Skeletal muscle satellite cell (primary cell): ENCODE data around the gene SMAD1.

ENCODE experiments used
- H3K27me3 ChIP-seq: 2 replicates; pipeline ENCODE4 v1.7.0; 2013; ENCODE audit warnings: low read length; ENCODE audit not compliant: control insufficient read depth, insufficient read depth
- H3K36me3 ChIP-seq: 2 replicates; pipeline ENCODE4 v1.7.0; 2013; ENCODE audit warnings: mild to moderate bottlenecking, control low read depth, low read length; ENCODE audit not compliant: insufficient read depth
- H3K4me1 ChIP-seq: 2 replicates; pipeline ENCODE4 v1.7.0; 2013; ENCODE audit warnings: low read length; ENCODE audit not compliant: control insufficient read depth, insufficient read depth
- H3K4me2 ChIP-seq: 2 replicates; pipeline ENCODE4 v1.7.0; 2013; ENCODE audit warnings: mild to moderate bottlenecking, low read length
- H3K4me3 ChIP-seq: 2 replicates; pipeline ENCODE4 v1.7.0; 2013; ENCODE audit warnings: low read length
- H3K9ac ChIP-seq: 2 replicates; pipeline ENCODE4 v1.7.0; 2013; ENCODE audit warnings: mild to moderate bottlenecking, low read depth, low read length, moderate library complexity
- H3K9me3 ChIP-seq: replicated peaks from 2 replicates; pipeline ENCODE4 v1.7.0; 2013; ENCODE audit warnings: mild to moderate bottlenecking, control low read depth, low read length

The SMAD1 gene

DNA sequence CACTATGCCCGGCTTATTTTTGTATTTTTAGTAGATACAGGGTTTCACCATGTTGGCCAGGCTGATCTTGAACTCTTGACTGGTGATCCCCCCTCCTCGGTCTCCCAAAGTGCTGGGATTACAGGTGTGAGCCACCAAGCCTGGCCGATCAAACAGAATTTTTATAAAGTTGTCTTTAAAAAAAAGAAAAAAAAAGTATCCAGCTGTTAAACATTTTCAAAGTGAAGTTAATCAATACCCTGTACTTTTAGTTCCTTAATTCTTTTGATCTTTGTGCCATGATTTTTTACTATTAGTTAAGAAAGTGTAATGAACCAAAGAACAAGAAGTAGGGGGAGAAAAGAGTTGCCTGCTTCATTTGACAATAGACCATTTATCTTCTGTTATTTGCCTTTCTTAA, 24.3 kb downstream of the SMAD1 start:
- peaks cover 4% of the 10 kb centered on the region for H3K4me1 ChIP-seq
- no peak overlapping the region for H3K4me3 ChIP-seq
- no peaks in the 10 kb centered on the region for H3K9me3 ChIP-seq
- no peak overlapping the region for H3K9ac ChIP-seq
- H3K4me2 ChIP-seq = no peak overlapping the region
- H3K27me3 ChIP-seq = no peaks in the 10 kb centered on the region
- H3K36me3 ChIP-seq = no peaks in the 10 kb centered on the region

- no peak overlapping the region for H3K4me3 ChIP-seq
These were observed 26.0 kb downstream of the SMAD1 start for GRCh38 chr4:145507636-145508035.

DNA sequence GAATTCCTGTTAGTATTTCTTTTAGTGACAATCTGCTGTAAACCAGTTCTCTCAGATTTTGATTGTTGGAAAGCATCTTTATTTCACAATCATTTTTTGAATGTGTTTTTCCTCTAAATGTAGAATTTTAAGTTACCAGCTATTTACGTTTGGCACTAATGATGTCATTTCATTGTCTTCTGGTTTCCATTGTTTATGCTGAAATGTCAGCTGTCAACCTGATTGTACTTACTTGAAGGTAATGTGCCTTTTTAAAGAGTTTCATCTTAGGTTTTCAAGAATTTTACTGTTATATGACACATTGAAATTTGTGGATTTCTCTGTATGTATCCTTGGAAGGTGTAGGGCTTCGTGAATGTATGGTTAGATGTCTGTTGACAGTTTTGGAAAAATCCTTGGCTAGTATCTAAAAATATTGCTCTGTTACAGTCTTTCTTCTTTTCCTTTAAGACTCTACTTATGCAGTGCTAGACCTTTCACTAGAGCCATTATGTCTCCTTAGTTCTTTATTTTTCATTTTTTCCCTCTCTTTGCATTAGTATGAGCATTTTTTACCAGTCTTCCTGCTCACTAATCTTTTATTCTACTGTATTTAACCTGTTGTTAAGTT, 30.4 kb downstream of the SMAD1 start:
- Histone ChIP-seq H3K9ac (no peak overlapping the region), H3K4me2 (no peak overlapping the region), H3K27me3 (no peaks in the 10 kb centered on the region), H3K9me3 (no peaks in the 10 kb centered on the region), H3K4me3 (no peak overlapping the region), H3K4me1 (peaks cover 4% of the 10 kb centered on the region), H3K36me3 (no peaks in the 10 kb centered on the region)

More at GRCh38 chr4:145507636-145508035, 26.0 kb downstream of the SMAD1 start:
- no peaks in the 10 kb centered on the region for H3K27me3 ChIP-seq
- no peaks in the 10 kb centered on the region for H3K36me3 ChIP-seq
- no peaks in the 10 kb centered on the region for H3K9me3 ChIP-seq
- H3K9ac ChIP-seq = no peak overlapping the region
- H3K4me2 ChIP-seq = no peak overlapping the region
- peaks cover 4% of the 10 kb centered on the region for H3K4me1 ChIP-seq

GRCh38 chr4:145513020-145513621, 31.5 kb downstream of the SMAD1 start:
- H3K36me3 ChIP-seq = no peaks in the 10 kb centered on the region
- H3K4me2 ChIP-seq = no peak overlapping the region
- no peaks in the 10 kb centered on the region for H3K9me3 ChIP-seq
- no peak overlapping the region for H3K9ac ChIP-seq
- no peak overlapping the region for H3K4me3 ChIP-seq
- H3K27me3 ChIP-seq = no peaks in the 10 kb centered on the region
- no peaks in the 10 kb centered on the region for H3K4me1 ChIP-seq

GRCh38 chr4:145520172-145520571, 38.5 kb downstream of the SMAD1 start:
- Histone ChIP-seq H3K36me3 (no peaks in the 10 kb centered on the region), H3K4me1 (peaks cover 10% of the 10 kb centered on the region), H3K9me3 (no peaks in the 10 kb centered on the region), H3K4me3 (no peak overlapping the region), H3K4me2 (no peak overlapping the region), H3K9ac (no peak overlapping the region), H3K27me3 (no peaks in the 10 kb centered on the region)

GRCh38 chr4:145521282-145521681, 39.6 kb downstream of the SMAD1 start:
- Histone ChIP-seq H3K4me1 (peaks cover 18% of the 10 kb centered on the region), H3K27me3 (no peaks in the 10 kb centered on the region), H3K9ac (no peak overlapping the region), H3K4me2 (no peak overlapping the region), H3K4me3 (no peak overlapping the region), H3K36me3 (no peaks in the 10 kb centered on the region), H3K9me3 (no peaks in the 10 kb centered on the region)

DNA sequence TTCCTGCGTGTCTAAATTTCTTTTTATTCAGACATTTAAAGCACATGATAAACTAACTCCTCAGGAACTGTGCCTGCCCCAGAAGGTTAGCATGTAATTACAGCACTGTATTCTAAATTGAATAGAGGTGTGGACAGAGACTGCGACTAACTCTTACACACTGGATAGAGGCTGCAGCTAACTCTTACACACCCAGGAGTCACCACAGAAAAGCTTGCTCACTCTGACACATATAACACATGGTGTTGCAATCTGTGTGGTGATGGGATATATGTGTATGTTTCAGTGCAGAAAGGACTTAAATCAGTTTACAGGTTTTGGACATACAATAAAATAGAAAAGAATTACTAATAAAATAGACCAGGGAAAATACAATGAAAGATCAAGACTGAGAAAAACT, 41.5 kb downstream of the SMAD1 start:
- no peaks in the 10 kb centered on the region for H3K36me3 ChIP-seq
- H3K4me1 ChIP-seq = peaks cover 18% of the 10 kb centered on the region
- no peak overlapping the region for H3K4me2 ChIP-seq
- no peaks in the 10 kb centered on the region for H3K9me3 ChIP-seq
- H3K27me3 ChIP-seq = no peaks in the 10 kb centered on the region
- no peak overlapping the region for H3K4me3 ChIP-seq
- H3K9ac ChIP-seq = no peak overlapping the region

- Histone ChIP-seq H3K9ac (peak overlapping the region; percentile 38), H3K9me3 (no peaks in the 10 kb centered on the region), H3K36me3 (no peaks in the 10 kb centered on the region), H3K4me3 (peak overlapping the region; percentile 10), H3K4me2 (peak overlapping the region; percentile 61), H3K27me3 (no peaks in the 10 kb centered on the region), H3K4me1 (peaks cover 18% of the 10 kb centered on the region)
These were observed 42.9 kb downstream of the SMAD1 start for GRCh38 chr4:145524552-145524951.

GRCh38 chr4:145525291-145525740, 43.7 kb downstream of the SMAD1 start:
- H3K4me2 ChIP-seq = peak overlapping the region; percentile 61
- H3K36me3 ChIP-seq = no peaks in the 10 kb centered on the region
- peaks cover 23% of the 10 kb centered on the region for H3K4me1 ChIP-seq
- H3K9ac ChIP-seq = peak overlapping the region; percentile 38
- H3K27me3 ChIP-seq = no peaks in the 10 kb centered on the region
- no peaks in the 10 kb centered on the region for H3K9me3 ChIP-seq
- peak overlapping the region; percentile 10 for H3K4me3 ChIP-seq

DNA sequence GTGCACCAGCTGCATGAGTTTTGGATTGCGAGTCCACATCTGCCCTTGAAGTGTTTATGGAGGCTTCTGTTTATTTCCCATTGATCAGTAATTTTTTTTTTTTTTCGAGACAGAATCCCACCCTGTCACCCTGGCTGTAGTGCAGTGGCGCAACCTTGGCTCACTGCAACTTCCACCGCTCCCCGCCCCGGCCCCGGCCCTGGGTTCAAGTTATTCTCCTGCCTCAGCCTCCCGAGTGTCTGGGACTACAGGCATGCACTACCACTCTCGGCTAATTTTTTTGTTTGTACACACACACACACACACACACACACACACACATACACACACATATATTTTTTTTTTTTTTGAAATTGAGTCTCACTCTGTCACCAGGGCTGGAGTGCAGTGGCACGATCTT, 46.1 kb downstream of the SMAD1 start:
- H3K4me1 ChIP-seq = peaks cover 44% of the 10 kb centered on the region
- H3K4me3 ChIP-seq = no peak overlapping the region
- no peak overlapping the region for H3K4me2 ChIP-seq
- no peak overlapping the region for H3K9ac ChIP-seq
- no peaks in the 10 kb centered on the region for H3K36me3 ChIP-seq
- no peaks in the 10 kb centered on the region for H3K9me3 ChIP-seq
- H3K27me3 ChIP-seq = no peaks in the 10 kb centered on the region

DNA sequence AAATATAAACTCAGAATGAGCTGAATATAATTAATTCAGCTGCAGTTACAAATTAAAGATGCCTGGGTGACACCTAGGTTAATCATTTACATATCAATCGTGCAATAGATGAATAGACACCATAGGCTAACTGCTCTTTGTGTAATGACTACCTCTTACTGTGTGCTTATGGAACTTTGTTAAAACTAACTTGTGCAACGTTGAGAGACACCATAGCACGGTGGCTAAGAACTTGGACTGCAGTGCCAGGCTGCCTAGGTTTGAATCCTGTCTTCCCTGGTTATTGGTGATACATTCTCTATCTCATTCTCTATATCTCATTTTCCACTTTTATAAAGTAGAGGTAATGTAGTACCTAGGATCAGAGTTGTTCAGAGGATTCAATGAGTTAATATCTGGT, 46.9 kb downstream of the SMAD1 start:
- Histone ChIP-seq H3K4me2 (no peak overlapping the region), H3K4me1 (peaks cover 45% of the 10 kb centered on the region), H3K4me3 (no peak overlapping the region), H3K9ac (no peak overlapping the region), H3K27me3 (no peaks in the 10 kb centered on the region), H3K9me3 (no peaks in the 10 kb centered on the region), H3K36me3 (no peaks in the 10 kb centered on the region)

- Histone ChIP-seq H3K9me3 (no peaks in the 10 kb centered on the region), H3K9ac (no peak overlapping the region), H3K4me1 (peaks cover 39% of the 10 kb centered on the region), H3K4me3 (no peak overlapping the region), H3K36me3 (no peaks in the 10 kb centered on the region), H3K4me2 (no peak overlapping the region), H3K27me3 (no peaks in the 10 kb centered on the region)
These were observed 48.5 kb downstream of the SMAD1 start for GRCh38 chr4:145530189-145530588.
